Effector memory CD4-positive, alpha-beta T cell (primary cell): ENCODE measurements around the gene INTS11.

ENCODE experiments used
- DNase-seq, 3 donors: peaks; one replicate each; pipeline ENCODE4 v3.0.0-alpha.2; 2020
- H3K27ac ChIP-seq: 2 replicates; pipeline ENCODE4 v1.7.0; 2013; ENCODE audit warnings: mild to moderate bottlenecking, low read length, moderate library complexity; ENCODE audit not compliant: insufficient read depth, poor library complexity, severe bottlenecking
- H3K27me3 ChIP-seq: replicated peaks from 2 replicates; pipeline ENCODE4 v1.7.0; 2013; ENCODE audit warnings: mild to moderate bottlenecking, low read length; ENCODE audit not compliant: insufficient read depth, control insufficient read depth, poor library complexity, severe bottlenecking
- H3K36me3 ChIP-seq: 2 replicates; pipeline ENCODE4 v1.7.0; 2013; ENCODE audit warnings: mild to moderate bottlenecking, low read length, moderate library complexity; ENCODE audit not compliant: control insufficient read depth, insufficient read depth
- H3K4me1 ChIP-seq: 2 replicates; pipeline ENCODE4 v1.7.0; 2013; ENCODE audit warnings: low read length, mild to moderate bottlenecking; ENCODE audit not compliant: control insufficient read depth, insufficient read depth, poor library complexity, severe bottlenecking
- H3K4me3 ChIP-seq: 2 replicates; pipeline ENCODE4 v1.7.0; 2013; ENCODE audit warnings: low read length, low read depth, mild to moderate bottlenecking; ENCODE audit not compliant: insufficient read depth, poor library complexity, severe bottlenecking
- H3K9me3 ChIP-seq: 2 replicates; pipeline ENCODE4 v1.7.0; 2013; ENCODE audit warnings: mild to moderate bottlenecking, low read length, moderate library complexity; ENCODE audit not compliant: control insufficient read depth

Gene INTS11

DNA sequence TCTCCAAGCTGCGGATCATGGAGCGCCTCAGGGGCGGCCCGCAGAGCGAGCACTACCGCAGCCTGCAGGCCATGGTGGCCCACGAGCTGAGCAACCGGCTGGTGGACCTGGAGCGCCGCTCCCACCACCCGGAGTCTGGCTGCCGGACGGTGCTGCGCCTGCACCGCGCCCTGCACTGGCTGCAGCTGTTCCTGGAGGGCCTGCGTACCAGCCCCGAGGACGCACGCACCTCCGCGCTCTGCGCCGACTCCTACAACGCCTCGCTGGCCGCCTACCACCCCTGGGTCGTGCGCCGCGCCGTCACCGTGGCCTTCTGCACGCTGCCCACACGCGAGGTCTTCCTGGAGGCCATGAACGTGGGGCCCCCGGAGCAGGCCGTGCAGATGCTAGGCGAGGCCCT lies 2.8 kb upstream of the INTS11 start:
- Histone ChIP-seq H3K9me3 (no peaks in the 10 kb centered on the region), H3K36me3 (peaks cover 17% of the 10 kb centered on the region), H3K27me3 (no peaks in the 10 kb centered on the region), H3K4me3 (no peak overlapping the region), H3K27ac (no peak overlapping the region), H3K4me1 (peaks cover 30% of the 10 kb centered on the region)
- no peak for DNase-seq

DNA sequence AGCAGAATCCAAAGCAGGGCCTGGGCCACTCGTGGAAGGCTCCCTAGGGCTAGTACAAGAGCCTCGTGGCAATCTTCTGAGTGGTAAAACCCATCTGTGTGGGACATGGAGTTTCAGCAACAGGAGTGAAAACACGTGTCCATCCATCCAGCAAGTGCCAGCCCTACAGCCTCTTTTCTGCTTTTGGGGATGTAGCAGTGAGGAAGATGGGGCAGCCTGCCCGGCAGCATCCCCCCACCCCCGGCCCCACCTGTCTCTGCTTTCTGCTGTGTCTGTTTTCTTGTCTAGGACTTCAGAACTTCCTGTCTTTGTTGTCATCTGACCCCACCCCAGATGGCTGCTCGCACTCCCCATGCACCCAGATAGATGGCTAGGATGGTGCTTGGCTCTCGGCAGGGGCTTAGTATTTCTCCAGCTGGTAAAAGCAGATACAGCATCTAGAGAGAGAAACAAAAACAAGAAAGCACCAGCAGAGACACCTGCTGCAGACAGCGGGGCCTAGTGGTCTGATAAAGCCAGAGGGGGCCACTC lies 1.7 kb upstream of the INTS11 start:
- H3K4me3 ChIP-seq = peak overlapping the region; percentile 78
- H3K4me1 ChIP-seq = peaks cover 36% of the 10 kb centered on the region
- H3K27me3 ChIP-seq = no peaks in the 10 kb centered on the region
- H3K27ac ChIP-seq = no peak overlapping the region
- no peaks in the 10 kb centered on the region for H3K9me3 ChIP-seq
- H3K36me3 ChIP-seq = peaks cover 20% of the 10 kb centered on the region
- DNase-seq = no peak

DNA sequence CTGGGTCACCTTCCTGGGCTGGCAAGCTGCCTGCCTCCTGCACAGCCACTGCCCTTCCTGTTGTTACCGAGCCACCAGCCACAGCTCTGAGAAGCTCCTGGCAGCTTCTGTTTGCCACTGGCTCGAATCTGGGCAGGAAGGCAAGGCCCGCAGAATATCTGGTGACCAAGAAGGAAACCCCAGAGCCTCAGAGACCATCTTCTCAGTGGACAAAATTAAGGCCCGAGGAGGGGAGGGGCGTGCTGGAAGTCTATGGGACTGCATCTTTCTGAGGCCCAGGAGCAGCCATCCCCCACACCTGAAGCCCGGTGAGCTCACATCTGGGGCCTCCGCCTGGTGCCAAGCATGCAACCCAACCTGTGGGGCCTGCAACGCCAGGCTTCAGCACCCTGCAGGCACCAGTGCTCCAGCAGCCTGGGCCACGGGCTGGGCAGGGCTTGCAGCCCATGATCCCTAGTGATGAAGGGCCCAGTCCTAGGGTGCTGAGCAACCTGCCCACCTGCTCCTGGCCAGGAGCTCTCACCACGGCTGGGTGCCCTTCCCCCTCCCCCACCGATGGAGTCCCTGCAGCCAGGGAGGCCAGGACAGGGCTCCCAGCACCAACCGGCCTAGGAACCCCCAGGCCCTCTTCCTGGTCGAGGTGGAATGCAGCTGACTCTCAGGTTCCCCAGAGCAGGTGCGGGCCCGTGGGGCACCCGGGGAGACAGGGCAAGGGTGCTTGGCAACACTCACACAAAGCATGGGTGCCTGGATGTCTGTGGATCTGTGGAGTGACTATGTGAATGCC lies 1.0 kb upstream of the INTS11 start:
- peaks cover 34% of the 10 kb centered on the region for H3K4me1 ChIP-seq

DNA sequence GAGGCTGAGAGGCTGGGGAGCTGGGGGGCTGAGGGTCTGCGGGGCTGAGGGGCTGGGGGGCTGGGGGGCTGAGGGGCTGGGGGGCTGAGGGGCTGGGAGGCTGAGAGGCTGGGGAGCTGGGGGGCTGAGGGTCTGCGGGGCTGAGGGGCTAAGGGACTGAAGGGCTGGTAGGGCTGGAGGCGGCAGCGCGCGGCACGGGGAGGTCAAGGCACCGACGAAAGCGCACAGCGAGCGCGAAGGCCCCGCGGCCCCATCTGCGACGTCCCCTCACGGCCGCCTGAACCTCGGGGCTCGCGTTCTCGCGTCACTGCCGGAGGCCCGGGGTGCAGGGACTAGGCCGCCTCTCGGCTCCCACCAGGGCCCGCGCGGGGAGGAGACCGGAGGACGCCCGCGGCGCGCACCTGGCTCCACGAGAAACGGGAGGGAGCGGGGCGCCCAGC lies 356 bp downstream of the INTS11 start:
- Histone ChIP-seq H3K9me3 (no peaks in the 10 kb centered on the region), H3K36me3 (peaks cover 35% of the 10 kb centered on the region), H3K4me3 (peak overlapping the region; percentile 78), H3K27me3 (no peaks in the 10 kb centered on the region), H3K27ac (peak overlapping the region; percentile 77), H3K4me1 (peaks cover 34% of the 10 kb centered on the region)
- no peak for DNase-seq

More for the DNA sequence above, 1.0 kb upstream of the INTS11 start:
- H3K4me3 ChIP-seq = peak overlapping the region; percentile 78
- DNase-seq = no peak
- H3K9me3 ChIP-seq = no peaks in the 10 kb centered on the region
- peak overlapping the region; percentile 72 for H3K27ac ChIP-seq
- no peaks in the 10 kb centered on the region for H3K27me3 ChIP-seq
- peaks cover 23% of the 10 kb centered on the region for H3K36me3 ChIP-seq

DNA sequence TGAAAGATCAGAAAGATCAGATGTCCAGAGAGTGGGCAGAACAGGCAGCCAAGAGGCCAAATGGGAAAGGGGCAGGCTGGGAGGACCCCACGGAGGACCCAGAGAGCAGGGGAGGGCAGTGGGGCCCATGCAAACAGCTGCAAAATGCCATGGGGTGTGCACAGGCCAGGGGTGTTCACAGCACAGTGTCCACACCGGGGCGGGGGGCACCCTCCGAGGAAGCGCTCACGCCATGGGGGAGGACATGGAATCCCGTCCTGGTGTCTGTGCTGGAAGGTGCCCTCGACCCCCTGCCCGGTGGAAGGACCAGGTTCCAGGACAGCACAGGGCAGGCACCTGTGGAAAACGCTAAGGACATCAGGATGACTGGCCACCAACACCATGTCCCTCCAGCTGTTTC lies 1.5 kb downstream of the INTS11 start:
- Histone ChIP-seq H3K27ac (no peak overlapping the region), H3K27me3 (no peaks in the 10 kb centered on the region), H3K9me3 (no peaks in the 10 kb centered on the region), H3K4me1 (peaks cover 34% of the 10 kb centered on the region), H3K4me3 (no peak overlapping the region), H3K36me3 (peaks cover 35% of the 10 kb centered on the region)
- no peak for DNase-seq

DNA sequence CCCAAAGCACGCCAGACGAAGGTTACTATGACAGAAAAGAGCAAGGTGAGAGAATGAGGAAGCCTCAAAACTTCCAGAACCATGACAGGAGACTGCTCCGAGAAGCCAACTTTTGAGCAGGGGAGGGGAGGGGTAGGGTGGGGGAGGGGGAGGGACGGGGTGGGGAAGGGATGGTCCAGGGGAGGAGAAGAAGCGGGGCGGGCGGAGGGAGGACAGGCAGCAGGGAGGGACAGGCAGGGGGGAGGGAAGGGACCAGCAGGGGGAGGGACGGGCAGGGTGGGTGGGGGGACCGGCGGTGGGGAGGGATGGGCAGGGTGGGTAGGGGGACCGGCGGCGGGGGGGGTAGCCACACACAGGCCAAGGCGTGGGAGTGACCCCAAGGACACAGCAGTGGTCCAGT lies 2.0 kb downstream of the INTS11 start:
- no peaks in the 10 kb centered on the region for H3K27me3 ChIP-seq
- no peak for DNase-seq
- no peak overlapping the region for H3K27ac ChIP-seq
- H3K4me3 ChIP-seq = no peak overlapping the region
- no peaks in the 10 kb centered on the region for H3K9me3 ChIP-seq
- peaks cover 32% of the 10 kb centered on the region for H3K36me3 ChIP-seq
- H3K4me1 ChIP-seq = peaks cover 34% of the 10 kb centered on the region

DNA sequence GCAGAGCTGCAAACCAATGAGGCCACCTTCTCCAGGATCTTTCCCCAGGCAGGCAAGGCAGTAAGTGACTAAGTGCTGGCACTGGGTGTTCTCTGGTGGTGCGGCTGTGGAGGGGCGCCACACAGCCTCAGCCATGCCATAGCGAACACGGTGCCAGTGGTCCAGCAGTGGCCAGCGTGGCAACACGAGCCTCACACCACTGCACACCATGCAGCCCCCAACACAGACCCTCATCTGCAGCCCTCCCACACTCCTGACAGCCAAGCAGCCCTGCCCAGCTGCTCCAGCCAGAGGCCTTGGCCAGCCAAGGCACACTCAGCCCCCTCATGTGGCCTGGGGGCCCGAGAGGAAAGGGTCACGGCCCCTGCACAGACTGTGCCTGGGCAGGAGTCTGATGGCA lies 3.0 kb downstream of the INTS11 start:
- no peak overlapping the region for H3K4me3 ChIP-seq
- peaks cover 34% of the 10 kb centered on the region for H3K4me1 ChIP-seq
- H3K27me3 ChIP-seq = no peaks in the 10 kb centered on the region
- no peak for DNase-seq
- H3K27ac ChIP-seq = no peak overlapping the region
- H3K36me3 ChIP-seq = peaks cover 27% of the 10 kb centered on the region
- H3K9me3 ChIP-seq = no peaks in the 10 kb centered on the region

DNA sequence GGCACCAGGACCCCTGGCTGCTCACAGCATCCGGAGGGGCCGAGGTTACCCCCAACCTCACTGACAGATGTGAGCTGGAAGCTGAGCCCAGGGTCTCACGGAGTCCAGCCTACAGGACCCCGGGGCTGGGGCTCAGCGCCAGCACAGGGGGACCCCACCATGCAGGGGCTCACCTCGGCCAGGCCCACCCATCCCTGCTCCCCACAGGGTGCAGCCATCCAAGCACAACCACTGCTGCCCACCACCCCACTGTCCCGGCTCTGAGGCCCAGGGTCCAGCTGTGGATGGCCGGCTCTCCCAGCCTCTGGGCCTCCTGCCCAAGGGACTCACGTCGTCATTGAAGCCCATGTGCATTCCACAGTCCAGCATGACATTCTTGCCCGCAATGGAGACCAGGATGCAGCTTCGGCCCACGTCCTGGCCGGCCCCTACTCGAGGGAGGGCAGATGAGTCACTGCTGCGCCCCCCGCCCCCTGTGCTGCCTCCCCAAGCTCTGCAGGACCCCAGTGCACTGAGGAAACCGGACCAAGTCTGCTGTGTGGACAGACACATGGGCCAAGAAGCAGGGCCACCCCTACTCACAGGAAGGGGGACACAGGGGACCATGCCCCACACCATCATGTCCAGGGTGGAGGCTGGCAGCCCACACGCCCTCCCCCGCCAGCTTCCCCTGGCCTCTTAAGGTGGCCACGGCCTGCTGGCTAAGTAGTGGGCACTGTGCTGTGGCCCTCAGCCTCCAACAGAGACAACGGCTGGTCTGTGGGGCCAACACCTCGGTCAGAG lies 3.6 kb downstream of the INTS11 start:
- H3K4me3 ChIP-seq = no peak overlapping the region
- peaks cover 27% of the 10 kb centered on the region for H3K36me3 ChIP-seq
- no peaks in the 10 kb centered on the region for H3K9me3 ChIP-seq
- no peak for DNase-seq
- no peaks in the 10 kb centered on the region for H3K27me3 ChIP-seq
- peaks cover 28% of the 10 kb centered on the region for H3K4me1 ChIP-seq
- no peak overlapping the region for H3K27ac ChIP-seq

DNA sequence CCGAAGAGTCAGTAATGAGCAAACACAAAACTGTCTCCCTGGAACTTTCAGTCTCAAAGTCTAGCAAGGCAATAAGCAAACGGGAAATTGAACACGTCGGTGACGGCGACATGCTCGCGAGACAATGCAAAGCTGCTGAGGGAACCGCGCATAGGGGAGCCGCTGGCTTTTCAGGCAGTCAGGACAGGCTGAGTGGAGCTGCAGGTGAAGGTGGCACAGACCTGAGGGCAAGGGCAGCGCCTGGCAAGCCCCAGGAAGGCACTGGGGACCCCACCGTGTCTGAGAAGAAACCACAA lies 4.9 kb downstream of the INTS11 start:
- Histone ChIP-seq H3K27me3 (no peaks in the 10 kb centered on the region), H3K4me3 (no peak overlapping the region), H3K36me3 (peaks cover 30% of the 10 kb centered on the region), H3K9me3 (no peaks in the 10 kb centered on the region), H3K27ac (no peak overlapping the region), H3K4me1 (peaks cover 16% of the 10 kb centered on the region)
- DNase-seq = no peak
